OCI-LY3 (cell line): ENCODE data around the gene GPAM.

Experiments
- EZH2phosphoT487 ChIP-seq: fragments of 200-600 bp; shearing (Covaris generic); IDR thresholded peaks from 2 replicates; pipeline ENCODE4 v1.6.1; 2018; ENCODE audit warnings: antibody characterized with exemption, mixed run types, low read depth
- TF ChIP-seq, protein P1 (sequence below): fragments of 200-600, 300-600 bp; sonication (generic); IDR thresholded peaks from 2 replicates; pipeline ENCODE4 v1.5.1; 2014; ENCODE audit warnings: antibody characterized with exemption, low read length, low read depth

DNA sequence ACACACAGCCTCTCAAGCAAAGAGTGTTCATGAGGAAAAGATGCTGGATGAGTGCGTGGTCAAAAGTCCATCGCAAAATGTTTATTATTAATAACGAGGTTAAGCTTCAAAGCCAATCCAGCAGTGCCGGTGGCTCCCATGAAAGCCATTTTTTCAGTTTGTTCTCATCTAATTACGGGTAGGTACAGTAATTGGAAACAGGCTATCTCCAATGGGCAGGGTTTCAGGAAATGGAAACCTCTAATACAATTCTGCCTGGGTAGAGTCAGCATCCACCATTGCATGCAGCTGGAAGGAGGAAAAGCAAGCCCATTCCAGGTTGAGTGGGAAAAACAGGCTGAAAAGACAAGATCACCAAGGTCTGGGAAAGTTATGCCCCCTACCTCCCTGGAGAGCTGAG lies 57.4 kb downstream of the GPAM start:
- TF ChIP-seq, protein P1, sequence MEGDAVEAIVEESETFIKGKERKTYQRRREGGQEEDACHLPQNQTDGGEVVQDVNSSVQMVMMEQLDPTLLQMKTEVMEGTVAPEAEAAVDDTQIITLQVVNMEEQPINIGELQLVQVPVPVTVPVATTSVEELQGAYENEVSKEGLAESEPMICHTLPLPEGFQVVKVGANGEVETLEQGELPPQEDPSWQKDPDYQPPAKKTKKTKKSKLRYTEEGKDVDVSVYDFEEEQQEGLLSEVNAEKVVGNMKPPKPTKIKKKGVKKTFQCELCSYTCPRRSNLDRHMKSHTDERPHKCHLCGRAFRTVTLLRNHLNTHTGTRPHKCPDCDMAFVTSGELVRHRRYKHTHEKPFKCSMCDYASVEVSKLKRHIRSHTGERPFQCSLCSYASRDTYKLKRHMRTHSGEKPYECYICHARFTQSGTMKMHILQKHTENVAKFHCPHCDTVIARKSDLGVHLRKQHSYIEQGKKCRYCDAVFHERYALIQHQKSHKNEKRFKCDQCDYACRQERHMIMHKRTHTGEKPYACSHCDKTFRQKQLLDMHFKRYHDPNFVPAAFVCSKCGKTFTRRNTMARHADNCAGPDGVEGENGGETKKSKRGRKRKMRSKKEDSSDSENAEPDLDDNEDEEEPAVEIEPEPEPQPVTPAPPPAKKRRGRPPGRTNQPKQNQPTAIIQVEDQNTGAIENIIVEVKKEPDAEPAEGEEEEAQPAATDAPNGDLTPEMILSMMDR: no peak
- no peak for TF ChIP-seq EZH2phosphoT487
